NCI-H146 treated with DMSO at 0.1 percent for 48 hours (cell line): Measurements from ENCODE around the gene MAGI1.
"Not testable (repeated sequence)": the region's sequence is repeated elsewhere in the genome, so short reads cannot be mapped to it uniquely, and the experiment has no call there.

ENCODE experiments used
- DNase-seq: peaks from one replicate; lab custom pipeline; 2025; ENCODE audit not compliant: unreplicated experiment; lab: John Stamatoyannopoulos, UW

The MAGI1 gene

DNA sequence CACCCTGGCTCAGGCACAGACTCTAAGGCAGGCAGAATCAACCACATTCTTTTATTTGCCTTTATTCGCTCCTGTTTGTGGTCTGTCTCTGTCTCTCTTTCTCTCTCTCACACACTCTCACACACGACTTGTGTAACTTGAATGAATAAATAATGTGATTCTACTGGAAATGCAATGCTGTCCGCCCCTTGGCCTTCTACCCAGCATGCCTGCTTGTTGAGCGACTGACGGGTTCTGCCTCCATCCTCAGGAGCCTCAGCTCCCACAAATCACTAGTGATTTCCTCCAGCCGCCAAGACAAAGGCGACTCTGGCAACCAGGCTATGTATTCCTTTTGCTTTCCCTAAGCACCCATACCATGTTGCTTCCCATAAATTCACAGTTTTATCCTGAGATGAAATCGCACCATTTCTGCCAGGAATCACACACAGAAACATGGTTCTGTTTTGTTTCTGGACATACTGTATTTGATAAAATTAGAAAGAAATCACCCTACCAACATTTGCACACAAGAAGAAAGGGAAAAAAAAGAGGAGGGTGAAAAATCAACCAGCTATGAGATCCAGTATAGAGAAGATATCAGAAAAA is 460.8 kb downstream of the MAGI1 start:
- DNase-seq, result no peak

DNA sequence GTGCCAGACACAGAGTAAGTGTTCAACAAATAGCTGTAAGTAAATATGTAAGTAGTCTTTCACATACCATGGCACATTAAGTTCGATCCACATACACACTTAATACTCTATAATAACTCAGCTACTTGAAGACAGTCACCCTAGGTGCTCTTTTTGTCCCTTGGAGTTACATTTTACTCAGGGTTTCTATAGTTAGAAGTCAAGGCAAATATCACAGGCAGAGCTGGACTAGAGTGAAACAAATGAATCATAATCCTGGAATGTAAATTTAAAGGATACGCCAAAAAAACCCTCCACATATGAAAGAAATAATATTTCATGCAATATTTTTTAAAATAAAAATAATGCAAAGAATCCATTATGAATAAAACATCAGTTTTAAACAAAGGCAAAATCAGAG is 461.8 kb downstream of the MAGI1 start:
- DNase-seq, result no peak

DNA sequence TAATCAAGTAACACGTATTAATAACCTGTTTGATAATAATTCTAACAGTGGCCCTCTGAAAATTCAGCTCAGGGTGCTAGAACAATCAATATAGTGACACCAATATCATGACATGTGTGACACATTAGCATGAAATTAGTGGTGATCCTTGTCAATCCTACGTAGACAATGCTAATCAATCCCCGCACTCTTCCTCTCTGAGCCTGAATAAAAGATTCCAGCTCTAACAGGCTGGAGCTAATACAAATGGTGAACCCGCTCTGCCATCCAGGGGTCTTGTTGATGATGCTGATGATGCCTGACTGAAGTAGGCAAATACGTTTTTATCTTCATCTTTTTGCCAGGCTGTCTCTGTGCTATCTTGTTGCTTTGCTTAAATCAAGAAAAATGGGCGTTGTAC is 462.5 kb downstream of the MAGI1 start:
- DNase-seq, result no peak

DNA sequence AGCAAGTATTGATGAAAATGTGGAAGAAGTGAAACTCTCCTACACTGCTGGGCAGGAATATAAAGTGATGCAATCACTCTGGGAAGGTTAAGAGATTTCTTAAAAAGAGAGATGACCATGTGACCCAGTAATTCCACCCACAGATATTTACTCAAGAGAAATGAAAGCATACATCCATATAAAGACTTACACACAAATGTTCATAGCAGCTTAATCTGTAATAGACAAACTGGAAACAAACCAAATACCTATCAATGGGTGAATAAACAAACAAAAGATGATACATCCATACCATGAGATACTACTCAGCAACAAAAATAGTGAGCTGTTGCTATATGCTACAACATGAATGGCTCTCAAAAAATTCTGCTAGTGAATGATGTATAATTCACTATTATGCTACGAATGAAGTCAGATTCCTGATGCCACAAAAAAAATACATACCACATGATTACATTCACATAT is 463.3 kb downstream of the MAGI1 start:
- DNase-seq, result no peak

DNA sequence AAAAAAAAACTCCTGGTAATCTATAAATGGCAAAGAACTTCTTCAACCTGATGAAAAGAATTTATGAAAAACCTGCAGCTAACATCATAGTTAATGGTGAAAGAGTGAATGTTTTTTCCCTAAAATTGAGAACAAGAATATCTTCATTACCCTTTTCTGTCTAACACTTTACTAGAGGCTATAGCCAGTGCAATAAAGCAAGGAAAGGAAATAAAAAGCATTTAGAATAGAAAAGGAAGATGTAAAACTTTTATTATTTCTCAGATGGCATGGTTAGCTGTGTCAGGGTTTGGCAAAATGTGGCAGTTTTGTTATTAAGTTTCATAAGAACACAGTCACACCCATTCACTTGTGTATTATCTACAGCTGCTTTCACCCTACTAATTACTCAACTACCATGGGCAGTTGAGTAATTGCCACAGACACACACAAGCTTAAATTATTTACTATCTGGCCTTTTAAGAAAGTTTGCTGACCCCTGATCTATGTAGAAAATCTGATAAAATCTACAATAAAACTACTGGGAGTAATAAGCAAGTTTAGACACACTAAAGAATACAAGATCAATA is 465.1 kb downstream of the MAGI1 start:
- DNase-seq, result no peak

DNA sequence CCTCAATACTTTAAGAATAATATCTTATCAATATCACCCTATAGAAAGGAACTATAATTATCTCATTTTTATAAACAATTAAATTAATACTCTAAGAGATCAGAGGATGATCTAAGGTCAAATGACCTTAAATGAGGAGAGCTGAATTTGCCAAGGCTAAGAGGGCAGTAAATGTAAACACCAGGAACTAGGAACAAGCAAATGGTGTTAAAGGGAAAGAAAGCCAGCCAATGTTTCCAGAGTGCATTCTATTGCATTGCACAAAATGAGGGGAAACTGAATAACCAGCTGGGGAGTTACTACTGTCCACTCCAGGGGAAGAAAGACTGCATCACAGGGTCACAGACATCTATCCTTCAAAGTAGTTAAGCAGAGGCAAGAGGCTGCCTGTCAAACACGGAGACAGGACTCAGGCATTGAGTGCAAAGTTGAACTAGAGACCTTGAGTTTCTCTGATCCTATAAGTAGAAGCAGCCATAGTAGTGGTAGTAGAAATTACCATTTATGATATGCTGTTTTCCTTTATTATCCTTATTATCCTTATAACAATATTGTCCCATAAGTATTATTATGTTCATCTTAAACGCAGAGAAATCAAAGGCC is 466.4 kb downstream of the MAGI1 start:
- no peak for DNase-seq

DNA sequence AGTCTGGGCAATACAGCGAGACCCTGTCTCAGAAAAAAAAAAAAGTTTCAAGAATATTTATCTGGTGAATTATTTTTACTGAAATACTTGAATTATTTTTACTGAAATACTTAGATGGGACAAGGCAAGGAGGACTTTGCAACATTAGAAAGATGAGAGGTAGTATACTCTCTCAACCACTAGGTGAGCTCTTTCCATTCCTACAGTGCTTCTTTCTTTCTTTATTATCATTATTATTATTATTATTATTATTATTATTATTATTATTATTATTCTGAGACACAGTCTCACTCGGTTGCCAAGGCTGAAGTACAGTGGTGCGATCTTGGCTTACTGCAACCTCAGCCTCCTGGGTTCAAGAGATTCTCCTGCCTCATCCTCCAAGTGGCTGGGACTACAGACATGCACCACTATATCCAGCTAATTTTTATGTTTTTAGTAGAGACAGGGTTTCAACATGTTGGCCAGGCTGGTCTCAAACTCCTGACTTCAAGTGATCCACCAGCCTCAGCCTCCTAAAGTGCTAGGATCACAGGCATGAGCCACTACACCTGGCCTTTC is 468.8 kb downstream of the MAGI1 start:
- DNase-seq, result no peak

DNA sequence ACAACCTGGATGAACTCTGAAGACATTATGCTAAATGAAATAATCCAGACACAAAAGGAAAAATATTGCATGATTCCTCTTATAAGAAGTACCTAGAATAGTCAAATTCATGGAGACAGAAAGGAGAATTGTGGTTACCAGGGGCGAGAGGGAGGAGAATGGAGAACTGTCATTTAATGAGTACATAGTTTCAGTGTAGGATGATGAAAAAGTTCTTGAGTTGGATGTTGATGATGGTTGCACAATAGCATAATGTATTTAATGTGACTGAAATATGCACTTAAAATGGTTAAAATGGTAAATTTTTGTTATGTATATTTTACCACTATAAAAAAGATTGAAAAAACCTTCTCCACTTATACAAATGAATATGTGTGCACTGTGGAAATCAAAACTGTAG is 469.6 kb downstream of the MAGI1 start:
- no peak for DNase-seq

DNA sequence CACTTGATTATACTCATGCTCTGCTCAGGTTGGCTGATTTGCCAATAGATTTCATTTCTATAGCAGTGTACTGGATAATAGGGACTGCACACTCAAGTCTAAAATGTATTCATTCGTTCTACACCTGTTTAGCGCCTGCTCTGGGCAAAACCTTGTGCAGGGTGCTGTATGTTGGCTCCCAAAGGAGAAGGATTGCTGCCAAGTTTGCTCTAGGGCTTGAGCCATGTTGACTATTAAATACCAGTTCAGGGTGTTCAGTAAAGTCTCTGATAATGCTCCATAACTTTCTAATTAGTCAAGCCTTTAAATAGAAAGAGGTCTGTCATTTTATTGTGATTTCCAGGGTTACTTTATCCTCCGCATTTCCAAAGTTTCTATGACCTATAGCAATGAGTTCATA is 470.2 kb downstream of the MAGI1 start:
- no peak for DNase-seq

DNA sequence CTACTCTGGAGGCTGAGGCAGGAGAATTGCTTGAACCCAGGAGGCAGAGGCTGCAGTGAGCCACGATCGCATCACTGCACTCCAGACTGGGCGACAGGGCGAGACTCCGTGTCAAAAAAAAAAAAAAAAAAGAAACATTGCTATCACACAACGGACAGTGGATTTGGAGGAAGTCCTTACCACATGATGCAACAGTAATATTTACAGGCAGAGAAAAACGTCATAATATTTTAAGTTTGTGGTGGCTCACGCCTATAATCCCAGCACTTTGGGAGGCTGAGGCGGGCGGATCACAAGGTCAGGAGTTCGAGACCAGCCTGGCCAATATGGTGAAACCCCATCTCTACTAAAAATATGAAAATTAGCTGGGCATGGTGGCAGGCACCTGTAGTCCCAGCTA is 473.0 kb downstream of the MAGI1 start:
- DNase-seq, result not testable (repeated sequence)

DNA sequence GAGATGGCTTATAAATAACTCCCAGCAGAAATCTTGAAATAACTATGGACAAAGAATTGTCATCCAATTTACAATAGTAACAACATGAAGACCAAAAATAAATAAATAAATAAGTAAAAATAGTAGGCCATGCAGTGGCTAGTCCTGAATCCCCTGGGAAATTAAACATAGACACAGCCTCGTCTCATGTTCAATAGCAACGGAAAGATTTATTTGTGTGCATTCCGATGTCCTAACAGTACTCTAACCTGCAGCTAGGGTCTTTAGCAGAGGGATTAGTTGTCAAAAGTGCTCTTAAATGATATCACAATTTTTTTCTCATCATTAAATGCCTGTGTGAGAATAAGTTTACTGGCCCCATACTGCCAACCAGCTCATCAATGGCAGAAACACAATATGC is 474.2 kb downstream of the MAGI1 start:
- no peak for DNase-seq

DNA sequence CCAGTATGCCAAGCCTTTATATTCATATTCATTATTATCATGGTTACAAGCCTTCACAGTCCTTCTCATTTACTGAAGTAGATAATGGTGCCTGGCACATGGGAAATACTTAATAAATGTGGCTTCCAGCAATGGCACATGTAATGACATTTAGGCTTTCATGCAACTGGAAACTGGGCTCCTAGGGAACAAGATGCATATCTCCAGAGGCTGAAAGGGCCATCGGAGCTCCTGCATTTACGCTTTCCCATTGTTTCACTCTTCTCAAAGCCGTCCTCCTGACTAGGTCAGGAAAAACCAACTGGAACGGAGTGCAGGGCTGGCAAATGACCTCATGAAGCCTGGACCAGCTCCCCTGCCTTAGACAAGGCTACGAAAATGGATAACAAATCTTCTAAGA is 474.9 kb downstream of the MAGI1 start:
- DNase-seq, result no peak

DNA sequence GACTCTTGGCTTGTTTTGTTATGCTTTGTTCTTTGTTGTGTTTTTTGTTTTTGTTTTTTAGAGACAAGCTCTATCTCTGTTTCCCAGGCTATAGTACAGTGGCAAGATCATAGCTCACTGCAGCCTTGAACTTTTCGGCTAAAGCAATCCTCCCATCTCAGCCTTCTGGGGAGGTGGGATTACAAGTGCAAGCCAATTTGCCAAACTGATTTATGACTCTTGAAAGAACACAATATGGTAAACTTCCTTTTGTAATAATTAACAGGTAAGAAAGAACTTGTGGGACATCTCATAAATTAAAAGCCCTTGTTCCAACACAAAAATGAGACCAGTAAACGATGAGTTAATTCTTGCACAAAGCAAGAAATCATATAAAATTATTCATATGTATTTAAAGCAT is 476.3 kb downstream of the MAGI1 start:
- no peak for DNase-seq

DNA sequence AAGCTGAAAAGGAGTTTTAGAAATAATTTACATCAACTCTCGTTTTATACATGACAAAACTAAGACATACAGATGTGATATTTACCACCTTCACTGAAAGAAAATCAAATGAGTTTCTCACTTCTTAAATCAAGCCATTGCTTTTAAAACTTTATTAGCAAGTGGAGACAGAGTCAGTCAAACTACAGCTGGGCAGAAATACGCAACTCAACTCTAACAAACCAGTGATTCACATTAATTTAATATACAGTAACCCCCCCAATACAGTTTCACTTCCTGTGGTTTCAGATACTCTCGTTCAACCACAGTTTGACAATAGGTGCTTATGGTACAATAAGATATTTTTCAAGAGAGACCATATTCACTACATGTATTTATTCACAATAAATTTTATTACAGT is 477.1 kb downstream of the MAGI1 start:
- DNase-seq, result no peak

DNA sequence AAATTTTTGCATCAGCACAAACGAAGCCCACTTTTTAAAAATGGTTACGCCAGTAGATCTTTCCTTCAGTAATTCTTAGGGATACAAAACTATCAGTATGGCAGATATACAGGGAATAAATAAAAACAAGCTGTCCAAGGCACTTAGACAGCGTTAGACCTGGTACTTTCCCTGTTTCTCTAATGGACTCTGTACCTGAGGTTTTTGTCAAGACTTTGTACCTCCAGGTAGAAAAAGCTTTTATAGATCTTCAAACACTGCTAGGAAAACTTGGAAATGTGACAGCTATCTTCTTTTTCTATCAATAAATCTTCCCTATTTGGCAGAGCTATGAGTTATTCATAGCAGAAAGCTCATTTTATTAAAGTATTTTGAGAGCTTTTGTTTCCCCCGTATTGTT is 477.8 kb downstream of the MAGI1 start:
- no peak for DNase-seq

DNA sequence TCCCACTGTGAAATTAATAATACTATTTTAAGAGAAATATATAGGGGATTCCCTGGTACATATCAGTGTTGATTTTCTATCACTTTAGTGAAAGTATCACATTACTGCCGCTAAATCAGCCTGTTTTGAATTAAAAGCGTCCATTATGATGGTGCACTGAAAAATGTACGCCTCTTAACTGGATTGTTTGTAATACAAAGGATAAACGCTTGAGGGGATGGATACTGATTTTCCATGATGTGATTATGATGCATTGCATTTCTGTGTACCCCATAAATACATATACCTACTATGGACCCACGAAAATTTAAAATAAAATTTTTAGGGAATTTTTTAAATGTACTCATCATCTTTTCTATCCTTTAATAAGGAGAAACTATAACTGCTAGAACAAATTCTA is 478.6 kb downstream of the MAGI1 start:
- DNase-seq, result no peak

DNA sequence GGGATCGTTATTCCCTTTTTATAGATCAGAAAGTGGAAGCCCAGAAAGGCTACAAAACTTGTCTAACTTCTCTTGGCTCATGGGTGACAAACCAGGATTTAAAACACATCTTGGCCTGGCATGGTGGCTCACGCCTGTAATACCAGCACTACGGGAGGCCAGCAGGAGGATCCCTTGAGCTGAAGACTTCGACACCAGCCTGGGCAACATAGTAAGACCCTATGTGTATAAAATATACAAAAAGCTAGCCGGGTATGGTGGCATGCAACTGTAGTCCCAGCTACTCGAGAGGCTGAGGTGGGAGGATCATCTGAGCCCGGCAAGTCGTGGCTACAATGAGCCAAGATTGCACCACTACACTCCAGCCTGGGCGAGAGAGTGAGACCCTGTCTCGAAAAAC is 479.1 kb downstream of the MAGI1 start:
- no peak for DNase-seq

DNA sequence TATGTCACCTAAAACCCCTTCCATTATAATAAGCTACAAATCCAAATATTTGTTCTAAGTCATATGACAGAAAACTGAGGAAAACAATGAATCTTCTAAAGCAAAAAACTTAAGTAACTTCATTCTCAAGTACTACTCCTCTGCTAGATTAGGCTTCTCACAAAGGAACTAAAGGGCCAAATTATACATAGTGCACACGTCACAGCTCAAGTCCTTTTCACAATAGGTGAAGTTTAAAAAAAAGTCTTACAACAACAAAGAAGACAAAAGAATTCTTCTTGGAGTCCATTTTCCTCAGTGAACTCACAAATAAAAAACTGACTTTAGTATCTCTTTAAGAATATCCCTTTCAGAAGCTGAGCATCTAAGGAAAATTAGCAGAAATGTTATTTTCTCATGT is 479.9 kb downstream of the MAGI1 start:
- no peak for DNase-seq

DNA sequence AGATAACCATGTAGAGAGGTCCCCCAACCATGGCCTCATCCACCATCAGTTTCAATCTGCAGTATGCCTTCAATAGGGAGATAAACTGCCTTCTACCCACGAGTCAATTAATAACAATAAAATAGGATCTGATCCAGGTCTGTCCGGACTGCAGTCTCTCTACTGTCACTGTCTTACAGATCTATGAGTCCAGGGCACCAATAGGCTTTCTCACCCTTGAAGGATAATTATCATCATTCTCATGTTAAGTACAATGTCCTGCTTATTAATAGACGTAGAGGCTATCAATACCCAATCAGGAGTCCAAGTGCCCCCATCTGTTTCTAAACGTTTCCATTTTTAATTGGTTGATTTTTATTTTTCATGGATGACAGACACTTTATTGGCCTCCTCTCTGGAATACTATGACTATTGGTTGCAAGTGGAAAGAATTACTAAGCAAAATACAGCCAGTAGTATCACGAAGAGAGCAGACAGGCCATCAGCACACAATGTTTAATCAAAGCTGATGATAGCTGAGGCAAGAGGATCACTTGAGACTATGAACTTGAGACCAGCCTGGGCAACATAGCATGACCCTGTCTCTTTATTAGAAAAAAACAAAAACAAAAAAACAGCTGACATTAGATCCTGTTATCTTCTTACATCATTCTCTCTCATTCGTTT is 480.7 kb downstream of the MAGI1 start:
- DNase-seq, result no peak

DNA sequence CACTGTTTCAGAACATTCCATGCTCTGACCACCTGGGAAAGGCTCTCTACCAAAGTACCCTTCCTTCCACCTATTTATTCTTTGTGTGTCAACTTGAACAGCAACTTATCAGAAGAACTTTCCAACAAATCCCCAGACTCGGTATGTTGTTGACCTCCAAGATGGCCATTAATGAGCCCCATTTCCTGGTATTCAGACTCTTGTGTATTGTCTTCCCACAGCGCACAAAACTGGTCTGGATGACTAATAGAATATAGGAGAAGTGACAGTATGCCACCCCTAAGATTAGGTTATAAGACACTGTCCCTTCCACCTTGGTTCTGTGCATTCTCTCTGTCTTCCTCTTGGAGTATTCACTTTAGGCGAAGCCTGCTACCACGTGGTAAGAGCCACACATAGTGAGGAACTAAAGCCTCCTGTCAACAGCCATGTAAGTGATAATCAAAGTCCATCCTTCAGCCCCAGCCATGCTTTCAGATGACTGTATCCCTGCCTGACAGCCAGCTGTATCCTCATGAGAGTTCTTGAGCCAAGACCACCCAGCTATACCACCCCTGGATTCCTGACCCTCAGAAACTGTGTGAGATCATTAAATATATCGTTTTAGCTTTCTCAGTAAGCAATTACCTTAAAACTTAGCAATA is 481.7 kb downstream of the MAGI1 start:
- DNase-seq, result no peak

DNA sequence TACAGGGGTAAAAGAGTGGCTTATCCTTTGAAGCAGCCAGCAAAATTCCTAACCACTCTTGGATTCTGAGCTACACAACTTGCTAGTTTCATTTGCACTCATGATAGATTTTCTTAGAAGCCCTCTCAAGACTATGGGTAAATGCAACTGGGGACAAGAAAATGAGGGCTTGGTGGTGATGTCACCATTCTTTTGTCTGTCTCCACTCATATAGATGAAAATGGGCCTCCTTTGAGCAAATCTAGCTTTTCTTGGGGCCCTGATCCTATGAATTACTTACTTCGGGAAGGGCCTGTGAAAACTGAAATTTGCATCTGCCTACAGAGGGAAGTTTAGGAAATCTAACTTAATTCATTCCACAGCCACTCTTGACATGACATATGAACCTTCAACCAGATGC is 486.3 kb downstream of the MAGI1 start:
- no peak for DNase-seq

DNA sequence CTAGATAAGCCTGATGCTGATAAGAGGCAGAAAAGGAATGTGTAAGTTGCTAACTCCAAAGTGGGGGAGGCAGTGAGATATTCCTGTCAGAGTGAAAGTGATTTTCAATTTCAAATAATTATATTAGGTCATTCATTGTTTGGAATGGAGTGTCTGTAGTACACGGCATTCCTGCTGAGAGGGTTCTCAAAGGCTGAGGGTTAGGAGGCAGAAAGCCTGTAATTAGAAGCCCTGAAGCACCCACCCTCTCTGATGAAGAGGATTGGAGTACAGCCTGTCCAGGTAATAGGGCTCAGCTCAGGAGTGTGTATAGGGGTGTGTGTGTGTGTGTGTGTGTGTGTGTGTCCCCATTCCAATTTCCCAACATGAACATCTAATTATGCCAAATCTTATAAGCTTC is 486.8 kb downstream of the MAGI1 start:
- no peak for DNase-seq
